Ecto neural progenitor cell (in vitro differentiated cells): ENCODE results near the gene ZNF331.

Experiments used
- DNase-seq: peaks from one replicate; pipeline ENCODE4 v3.0.0-alpha.2; 2018; ENCODE audit warnings: low spot score

ZNF331 gene

DNA sequence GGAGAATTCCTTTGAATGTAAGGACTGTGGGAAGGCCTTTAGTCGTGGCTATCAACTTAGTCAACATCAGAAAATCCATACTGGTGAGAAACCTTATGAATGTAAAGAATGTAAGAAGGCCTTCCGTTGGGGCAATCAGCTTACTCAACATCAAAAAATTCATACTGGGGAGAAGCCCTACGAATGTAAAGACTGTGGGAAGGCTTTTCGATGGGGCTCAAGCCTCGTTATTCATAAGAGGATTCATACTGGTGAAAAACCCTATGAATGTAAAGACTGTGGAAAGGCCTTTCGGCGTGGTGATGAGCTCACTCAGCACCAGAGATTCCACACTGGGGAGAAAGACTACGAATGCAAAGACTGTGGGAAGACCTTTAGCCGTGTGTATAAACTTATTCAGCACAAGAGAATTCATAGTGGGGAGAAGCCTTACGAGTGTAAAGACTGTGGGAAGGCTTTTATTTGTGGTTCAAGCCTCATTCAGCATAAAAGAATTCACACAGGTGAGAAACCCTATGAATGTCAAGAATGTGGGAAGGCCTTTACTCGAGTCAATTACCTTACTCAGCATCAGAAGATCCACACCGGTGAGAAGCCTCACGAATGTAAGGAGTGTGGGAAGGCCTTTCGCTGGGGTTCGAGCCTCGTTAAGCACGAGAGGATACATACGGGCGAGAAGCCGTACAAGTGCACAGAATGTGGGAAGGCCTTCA, 39.2 kb downstream of the ZNF331 start:
- no peak for DNase-seq

DNA sequence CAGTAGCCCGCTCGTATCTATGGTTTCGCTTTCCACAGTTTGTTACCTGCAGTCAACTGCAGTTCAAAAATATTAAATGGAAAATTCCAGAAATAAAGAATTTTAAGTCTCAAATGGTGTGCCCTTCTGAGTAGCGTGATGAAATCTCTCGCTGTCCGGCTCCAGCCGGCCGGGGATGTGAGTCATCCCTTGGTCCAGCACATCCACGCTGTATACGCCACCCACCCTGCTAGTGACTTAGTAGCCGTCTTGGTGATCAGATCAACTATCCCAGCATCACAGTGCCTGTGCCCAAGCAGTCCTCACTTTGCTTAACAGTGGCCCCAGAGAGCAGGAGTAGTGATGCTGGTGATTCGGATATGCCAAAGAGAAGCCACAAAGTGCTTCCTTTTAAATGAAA, 40.0 kb downstream of the ZNF331 start:
- no peak for DNase-seq

DNA sequence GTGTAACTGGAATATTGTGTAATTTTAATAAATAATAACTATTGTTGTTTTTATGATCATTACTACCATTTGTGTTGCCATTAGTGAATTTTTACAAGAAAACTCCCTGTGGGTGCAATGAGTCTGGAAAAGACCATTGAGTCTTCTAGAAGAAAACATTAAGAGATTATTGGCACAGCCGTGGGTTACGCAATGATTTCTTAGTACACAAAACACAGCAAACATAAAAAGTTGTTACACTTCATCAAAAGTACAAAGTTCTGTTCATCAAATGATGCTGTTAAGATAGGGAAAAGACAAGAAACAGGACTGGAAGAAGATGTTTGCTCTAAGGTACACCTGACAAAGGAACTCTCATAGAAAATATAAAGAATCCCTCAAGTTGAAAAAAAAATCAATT, 41.6 kb downstream of the ZNF331 start:
- DNase-seq, result no peak

DNA sequence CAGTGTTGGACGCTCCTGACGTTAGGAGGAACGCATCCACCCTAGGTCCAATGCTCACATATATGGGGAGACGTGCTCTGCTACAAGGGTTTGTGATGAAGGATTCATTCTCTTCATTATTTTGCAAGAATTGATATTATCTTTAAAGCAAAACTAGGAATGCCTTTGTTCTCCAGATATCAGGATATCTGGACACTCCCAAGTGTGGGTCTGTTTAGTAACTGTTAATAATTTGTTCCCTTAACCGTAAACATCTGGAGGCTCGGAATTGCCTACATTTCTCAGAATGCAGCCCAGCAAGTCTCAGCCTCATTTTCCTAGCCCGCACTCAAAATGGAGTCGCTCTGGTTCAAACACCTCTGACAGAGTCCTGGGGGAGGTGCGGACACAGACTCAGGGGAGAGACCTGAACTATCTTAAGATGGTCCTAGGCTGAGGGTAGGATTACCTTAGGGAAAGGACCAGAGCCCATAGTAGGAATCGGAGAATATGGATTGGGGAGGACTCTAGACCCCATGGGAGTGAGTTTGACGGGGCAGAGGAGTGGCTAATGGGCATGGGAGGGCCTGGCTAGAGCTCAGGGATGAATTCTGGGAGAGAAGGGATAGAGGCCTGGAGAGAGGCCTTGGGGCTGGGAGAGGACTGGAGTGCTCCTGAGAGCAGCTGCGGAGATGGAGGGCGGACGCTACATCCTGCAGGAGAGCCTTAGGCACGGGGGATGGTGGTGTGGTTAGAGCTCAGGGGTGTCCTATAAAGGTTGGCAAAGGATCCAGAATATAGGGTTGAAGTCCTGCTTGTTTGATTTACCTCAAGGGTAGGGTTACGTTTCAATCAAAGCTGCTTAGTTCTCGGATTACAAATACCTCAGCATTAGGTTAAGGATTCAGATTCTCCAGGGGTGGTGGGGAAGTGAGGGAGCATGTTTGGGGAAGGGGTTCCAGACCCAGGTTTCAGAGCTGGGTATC, 43.2 kb downstream of the ZNF331 start:
- no peak for DNase-seq

DNA sequence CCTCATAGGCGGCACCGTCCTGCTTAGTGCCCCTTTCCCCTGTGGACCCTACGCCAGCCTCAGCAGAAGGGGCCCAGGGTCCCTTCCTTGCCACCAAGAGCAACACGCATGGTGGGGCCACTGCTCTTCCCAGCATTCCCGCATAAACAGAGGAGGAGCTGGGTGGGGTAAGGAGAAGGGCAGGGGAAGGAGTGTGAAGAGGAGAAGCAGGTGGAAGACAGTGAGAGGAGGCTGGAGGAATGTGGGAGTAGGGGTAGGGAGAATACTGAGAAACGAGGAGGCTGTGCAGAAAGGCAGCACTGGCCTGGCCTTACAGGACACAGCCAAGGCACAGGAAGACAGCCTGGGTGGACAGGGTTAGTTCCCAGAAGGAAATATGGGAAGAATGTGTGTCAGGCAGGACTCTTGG, 43.9 kb downstream of the ZNF331 start:
- no peak for DNase-seq

DNA sequence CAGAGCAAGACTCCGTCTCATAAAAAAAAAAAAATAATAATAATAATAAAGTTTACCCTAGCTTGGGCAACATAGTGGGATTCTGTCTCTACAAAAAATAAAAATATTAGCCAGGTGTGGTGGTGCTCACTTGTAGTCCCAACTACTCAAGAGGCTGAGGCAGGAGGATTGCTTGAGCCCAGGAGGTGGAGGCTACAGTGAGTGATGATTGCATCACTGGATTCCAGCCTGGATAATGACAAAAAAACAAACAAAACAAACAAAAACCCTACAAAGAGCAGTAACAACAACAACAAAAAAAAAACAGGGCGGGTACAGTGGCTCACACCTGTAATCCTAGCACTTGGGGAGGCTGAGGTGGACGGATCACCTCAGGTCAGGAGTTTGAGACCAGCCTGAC, 45.2 kb downstream of the ZNF331 start:
- DNase-seq, result no peak

DNA sequence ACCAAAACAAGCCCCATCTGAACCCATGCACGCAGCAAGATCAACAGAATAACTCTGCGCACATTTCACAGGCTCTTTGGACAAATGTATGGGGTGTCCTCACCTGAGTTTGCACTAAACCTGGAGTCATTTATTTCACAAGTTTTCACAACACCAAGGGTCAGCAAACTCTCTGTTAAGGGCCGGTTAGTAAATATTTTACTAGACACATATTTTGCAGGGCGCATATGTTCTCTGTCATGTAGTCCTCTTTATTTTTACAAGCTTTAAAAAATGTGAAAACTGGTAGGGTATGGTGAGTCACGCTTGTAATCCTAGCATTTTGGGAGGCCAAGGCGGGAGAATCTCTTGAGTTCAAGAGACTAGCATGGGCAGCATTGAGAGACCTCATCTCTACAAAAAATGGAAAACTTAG, 48.3 kb downstream of the ZNF331 start:
- DNase-seq, result no peak

DNA sequence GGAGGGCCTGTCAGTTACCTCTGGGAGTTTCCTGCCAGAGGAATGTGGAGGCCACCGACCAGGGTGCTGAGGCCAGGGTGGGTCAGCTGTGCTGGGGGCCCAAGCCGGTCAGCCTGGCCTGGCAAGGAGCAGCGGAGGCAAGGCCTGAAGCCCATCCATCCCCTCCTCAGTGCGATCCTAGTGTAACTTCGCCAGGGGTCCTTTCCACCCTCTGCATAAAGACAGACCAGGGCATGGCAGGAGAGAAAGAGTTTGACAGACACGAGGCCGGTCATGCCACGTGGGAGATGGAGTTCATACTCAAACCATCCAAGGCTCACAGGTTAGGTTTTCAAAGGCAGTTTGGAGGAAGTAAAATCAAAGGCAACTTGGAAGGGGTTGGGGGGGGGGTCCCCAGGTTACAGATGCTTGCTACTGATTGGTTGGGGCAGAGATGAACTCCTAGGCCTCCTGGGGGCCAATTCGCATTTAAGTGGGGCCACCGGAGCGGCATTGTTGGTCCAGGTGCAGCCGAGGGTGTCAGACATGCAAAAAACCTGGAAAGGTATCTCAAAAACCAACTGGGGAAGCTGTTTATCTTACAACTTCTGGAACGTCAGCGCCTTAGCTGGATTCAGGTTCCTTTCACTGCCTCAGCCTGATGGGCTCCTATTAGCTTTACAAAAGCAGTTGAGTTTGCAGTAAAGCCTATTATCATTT, 57.0 kb downstream of the ZNF331 start:
- DNase-seq, result no peak

DNA sequence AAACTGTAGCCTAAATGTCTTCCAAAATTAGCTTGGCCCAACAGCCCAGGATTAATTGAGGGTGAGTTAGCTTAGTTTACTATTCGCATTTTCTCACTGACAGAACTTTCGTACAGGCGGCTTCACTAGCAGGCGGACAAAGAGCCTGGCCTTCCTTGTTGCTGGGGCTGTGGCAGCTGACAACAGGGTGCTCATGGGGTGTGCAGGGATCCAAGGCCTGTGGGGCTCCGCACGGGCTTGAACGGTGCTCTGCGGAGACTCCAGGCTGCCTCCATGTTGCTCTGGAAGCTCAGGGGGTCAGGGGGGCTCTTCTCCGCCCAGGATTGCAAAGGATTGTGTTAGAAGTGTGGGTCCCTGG, 57.5 kb downstream of the ZNF331 start:
- DNase-seq, result no peak

DNA sequence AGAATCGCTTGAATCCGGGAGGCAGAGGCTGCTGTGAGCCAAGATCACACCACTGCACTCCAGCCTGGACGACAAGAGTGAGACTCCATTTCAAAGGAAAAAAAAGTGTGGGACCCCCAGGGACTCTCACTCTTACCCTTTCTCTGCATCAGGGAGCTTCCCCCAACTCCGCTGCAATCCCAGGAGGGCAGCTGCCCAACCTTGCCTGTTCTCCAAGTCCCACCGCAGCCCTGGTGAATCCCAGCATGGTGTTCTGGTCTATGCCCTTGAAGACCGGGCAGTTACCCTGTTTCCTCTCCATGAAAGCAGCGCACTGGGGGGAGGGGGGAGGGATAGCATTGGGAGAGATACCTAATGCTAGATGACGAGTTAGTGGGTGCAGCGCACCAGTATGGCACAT, 58.1 kb downstream of the ZNF331 start:
- no peak for DNase-seq

DNA sequence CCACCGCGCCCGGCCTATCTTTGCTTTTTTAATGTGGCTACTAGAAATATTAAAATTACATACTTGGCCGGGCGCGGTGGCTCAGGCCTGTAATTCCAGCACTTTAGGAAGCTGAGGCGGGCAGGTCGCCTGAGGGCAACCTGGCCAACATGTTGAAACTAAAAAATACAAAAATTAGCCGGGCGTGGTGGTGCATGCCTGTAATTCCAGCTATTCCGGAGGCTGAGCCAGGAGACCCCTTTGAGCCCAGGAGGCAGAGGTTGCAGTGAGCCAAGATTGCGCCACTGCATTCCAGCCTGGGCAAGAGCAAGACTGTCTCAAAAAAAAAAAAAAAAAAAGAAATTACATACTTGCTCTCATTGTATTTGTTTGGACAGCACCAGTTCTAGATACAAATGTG, 59.1 kb downstream of the ZNF331 start:
- DNase-seq, result no peak

DNA sequence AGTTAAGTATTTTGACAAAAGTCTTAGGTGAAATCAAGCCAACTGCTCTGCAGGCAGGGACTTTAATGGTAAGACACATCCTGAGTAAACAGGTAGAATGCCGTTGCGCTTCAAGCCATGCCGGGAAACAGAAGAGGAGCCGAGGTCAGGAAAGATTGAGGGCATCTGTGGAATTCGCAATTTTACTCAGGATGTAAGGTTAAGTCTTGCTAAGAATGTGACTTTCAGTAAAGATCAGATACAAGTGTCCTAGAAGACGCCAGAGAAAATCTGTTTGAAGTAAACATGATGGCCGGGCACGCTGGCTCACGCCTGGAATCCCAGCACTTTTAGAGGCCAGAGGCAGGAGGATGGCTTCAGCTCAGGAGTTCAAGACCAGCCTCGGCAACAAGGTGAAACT, 60.4 kb downstream of the ZNF331 start:
- no peak for DNase-seq

DNA sequence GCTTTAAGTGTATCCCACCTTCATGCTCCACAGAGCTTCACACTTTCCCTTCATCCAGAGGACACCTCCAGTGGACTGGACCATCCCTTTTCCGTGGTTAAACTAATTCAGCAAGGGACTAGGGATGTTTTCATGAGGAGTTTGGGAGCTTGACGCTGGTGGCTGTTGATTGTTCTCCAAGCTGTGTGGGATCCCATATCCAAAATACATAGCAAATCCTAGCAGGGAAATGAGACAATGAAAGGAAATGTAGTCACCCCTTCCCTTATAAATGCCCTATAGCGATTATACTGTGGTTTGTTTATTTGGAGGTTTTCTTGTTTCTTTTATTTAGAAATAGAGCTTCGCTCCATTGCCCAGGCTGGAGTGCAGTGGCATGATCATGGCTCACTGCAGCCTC, 62.3 kb downstream of the ZNF331 start:
- DNase-seq, result no peak

DNA sequence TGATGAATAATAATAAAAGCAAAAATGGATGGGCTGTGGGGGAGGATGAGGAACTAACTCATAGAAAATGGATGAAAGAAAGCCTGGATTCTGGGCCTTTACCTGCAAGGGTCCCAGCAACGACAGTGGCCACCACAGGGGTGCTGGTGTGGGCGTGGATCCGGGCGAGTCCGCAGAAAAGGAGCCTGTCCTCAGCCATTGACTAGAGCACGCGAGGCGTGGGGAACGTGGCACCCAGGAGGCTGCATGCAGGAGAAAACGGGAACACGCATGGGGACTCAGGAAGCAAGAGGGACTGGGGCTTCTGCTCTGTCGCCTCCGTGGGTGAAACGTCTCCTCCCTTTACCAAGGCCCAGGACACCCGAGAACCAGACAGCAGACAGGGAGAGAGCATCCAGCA, 68.1 kb downstream of the ZNF331 start:
- no peak for DNase-seq

DNA sequence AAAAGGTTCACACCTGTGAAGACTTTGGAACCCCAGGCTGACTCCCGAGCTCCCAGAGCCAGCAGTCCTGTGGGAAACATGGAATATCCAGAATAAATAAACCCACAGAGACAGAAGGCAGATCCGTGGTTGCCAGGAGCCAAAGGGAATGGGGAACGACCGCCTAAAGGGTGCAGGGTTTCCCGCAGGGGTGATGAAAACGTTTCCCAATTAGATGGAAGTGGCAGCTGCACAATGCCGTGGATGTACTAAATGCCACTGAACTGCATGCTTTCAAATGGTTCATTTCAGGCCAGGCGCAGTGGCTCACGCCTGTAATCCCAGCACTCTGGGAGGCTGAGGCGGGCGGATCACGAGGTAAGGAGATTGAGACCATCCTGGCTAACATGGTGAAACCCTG, 70.4 kb downstream of the ZNF331 start:
- DNase-seq, result no peak

DNA sequence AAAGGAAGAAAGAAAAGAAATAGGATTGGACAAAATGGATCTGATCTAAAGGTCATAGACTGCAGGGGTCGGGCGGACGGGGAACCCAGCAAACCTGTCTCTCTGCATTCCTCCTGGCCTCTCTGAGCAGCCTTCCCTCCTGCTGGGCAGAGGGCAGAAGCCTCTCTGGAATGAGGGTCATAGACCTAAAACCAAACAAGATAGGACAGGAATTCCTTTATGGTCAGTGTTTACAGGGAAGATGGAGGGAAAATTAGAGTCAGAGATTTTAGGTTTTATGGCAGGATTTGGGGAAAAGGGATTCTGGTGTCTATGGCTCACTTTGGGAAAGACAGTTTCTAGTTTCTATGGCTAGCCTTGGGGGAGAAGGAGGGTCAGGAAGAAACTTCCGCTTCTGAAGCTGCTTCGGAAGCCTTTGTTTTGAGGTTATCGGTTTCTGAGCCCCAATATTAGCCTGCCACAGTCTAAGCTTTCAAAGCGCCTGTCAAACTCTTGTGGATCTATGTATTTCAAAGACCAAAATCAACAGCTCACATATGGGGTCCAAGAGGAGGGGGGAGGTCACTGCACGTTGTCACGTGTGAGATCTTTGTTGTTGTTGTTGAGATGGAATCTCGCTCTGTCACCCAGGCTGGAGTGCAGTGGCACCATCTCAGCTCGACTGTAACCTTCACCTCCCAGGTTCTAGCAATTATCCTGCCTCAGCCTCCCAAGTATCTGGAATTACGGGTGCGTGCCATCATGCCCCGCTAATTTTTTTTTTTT, 75.0 kb downstream of the ZNF331 start:
- DNase-seq, result no peak

DNA sequence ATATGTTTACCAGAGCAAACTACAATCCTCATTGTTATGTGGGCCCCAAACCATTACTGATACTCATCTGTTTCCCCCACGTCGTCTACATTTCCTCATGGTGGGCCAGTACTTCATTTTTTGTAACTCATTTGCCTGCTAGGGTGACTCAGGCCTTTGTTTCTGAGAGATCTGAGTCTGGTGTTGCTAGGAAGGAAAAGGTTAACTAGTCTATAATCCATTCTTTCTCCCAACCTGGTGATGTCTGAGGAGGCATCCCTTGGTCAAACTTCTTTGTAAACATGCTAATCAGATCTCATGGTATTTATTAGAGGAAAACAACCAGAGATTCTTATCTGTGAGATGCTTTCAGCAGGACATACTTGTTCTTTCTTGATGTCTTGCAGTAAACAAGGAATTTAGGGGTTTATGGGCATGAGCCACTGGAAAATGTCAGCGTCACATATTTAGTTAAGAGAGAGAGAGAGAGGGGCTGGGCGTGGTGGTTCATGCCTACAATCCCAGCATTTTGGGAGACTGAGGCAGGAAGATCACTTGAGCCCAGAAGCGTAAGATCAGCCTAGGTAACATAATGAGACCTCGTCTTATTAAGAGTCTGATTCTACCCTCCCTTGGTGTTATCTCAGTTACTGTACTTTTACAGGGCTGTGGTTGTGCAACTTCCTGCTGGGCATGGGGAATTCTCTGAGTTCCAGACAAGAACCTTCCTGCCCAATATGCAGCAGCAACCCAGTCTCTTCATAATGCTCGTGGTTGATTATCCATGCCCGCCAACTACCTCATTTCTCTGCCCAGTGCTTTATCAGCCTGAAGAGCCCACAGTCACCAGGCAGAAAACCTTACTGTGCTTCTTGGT, 84.2 kb downstream of the ZNF331 start:
- no peak for DNase-seq

DNA sequence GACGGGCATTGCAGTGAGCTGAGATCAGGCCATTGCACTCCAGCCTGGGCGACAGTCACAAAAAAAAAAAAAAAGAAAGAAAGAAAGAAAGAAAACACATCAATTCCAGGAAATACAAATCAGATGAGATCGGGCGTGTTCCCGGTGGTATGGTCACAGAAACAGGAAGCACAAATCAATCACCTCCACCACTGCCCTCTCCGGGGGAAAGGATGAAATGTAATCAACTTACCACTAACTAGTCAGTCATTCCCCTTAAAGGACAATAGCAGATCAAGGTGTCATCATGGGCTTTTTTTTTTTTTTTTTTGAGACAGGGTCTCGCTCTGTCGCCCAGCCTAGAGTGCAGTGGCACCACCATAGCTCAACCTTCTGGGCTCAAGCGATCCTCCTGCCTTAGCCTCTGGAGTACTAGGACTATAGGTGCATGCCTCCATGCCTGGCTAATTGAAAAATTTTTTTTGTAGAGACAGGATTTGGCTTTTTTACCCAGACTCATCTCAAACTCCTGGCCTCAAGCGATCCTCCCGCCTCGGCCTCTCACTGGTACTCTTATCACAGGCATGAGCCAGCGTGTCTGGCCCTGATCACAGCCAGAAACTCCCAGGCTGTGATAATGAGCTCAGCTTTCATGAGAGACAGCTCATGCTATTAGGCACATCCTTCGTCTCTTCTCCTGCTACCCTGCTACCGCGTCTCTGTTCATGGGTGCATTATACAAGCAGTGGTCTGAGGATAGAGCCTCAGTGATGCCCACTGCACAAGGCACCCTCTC, 87.0 kb downstream of the ZNF331 start:
- no peak for DNase-seq

DNA sequence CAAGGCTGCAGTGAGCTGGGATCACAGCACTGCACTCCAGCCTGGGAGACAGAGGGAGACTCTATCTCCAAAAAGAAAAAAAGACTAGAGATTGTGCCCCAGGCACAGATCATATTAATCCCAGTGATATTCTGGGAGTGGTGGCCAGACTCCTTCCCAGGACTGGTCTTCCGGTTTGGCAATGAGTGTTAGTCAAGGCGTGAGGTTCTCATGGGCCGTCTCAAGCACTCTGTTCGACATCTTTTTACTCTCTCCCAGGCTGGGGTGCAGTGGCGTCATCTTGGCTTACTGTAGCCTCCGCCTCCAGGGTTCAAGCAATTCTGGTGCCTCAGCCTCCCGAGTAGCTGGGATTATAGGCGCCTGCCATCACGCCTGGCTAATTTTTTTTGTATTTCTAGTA, 88.5 kb downstream of the ZNF331 start:
- DNase-seq, result no peak

DNA sequence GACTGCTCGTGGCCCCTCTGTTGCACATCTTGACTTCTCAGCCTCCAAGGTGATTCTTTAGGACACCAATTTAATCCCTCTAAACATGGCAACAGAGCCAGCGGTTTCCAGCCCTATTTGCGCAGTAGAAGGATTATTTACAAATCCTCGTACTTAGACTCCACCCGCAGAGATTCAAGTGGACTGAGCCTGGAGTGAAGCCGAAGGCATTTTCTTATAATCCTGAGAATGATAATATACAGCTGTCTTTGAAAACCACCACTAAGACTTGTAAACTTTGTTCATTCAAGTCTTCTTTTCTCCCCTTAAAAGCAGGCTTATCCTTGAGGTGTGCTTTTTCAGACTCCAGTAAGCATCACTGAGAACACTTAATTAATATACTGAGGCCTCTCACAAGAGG, 89.0 kb downstream of the ZNF331 start:
- DNase-seq, result no peak
